Endometrial microvascular endothelial cells (primary cell): ENCODE measurements around the gene FAM181B. TPM values are rescaled to one million over a fixed set of nuclear protein-coding genes. Genes with fewer than 3 reads are reported as not detected.

Experiments
- in situ Hi-C: cut with HindIII; loops from 2 replicates; pipeline ENCODE4 v1.10.0; 2017; ENCODE audit warnings: low sequenced_read_pairs, low pct_unique_long_range_greater_than_20kb; ENCODE audit errors: inconsistent ontology term
- total RNA-seq: library from RNA; depleted of rRNA; stranded (reverse); fragments of >200 nt; gene quantifications from one replicate; pipeline ENCODE4 v1.2.3, GENCODE V29; 2015; ENCODE audit errors: inconsistent ontology term

FAM181B gene, protein sequence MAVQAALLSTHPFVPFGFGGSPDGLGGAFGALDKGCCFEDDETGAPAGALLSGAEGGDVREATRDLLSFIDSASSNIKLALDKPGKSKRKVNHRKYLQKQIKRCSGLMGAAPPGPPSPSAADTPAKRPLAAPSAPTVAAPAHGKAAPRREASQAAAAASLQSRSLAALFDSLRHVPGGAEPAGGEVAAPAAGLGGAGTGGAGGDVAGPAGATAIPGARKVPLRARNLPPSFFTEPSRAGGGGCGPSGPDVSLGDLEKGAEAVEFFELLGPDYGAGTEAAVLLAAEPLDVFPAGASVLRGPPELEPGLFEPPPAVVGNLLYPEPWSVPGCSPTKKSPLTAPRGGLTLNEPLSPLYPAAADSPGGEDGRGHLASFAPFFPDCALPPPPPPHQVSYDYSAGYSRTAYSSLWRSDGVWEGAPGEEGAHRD
- total RNA-seq = not detected

GRCh38 chr11:82733444-82734119 lies at the start of gene FAM181B:
Gene FAM181B, minus strand, starts transcription at chr11:82733864. Its CDS starts 135 bp downstream, at chr11:82733729.
- in situ Hi-C loops = no loop called here

DNA sequence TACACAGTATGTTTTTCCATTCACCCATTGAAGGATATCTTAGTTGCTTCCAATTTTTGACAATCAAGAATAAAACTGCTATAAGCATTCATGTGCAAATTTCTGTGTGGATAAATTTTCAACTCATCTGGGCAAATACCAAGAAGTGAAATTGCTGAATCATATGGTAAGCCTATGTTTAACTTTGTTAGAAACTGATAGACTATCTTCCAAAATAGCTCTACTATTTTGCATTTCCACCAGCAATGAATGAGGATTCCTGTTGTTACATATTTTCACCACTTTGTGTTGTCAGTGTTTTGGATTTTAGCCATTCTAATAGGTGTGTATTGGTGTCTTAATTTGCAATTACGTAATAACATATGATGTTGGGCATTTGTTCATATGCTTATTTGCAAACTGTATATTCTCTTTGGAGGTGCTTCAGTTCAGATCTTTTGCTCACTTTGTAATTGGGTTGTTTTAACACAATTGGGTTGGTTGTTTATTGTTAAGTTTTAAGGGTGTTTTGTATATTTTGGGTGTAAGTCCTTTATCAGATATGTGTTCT lies 49.2 kb upstream of the FAM181B start:
- in situ Hi-C loops = no loop called here

DNA sequence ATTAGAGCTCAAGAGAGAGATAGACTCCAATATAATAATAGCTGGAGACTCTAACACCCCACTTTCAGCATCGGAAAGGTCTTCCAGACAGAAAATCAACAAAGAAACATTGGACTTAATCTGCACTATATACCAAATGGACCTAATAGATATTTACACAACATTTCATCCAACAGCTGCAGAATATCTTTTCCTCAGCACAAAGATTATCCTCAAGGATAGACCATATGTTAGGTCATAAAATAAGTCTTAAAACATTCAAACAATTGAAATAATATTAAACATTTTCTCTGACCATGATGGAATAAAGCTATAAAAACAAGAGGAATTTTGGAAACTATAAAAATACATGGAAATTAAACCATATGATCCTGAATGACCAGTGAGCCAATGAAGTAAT lies 45.1 kb upstream of the FAM181B start:
- in situ Hi-C loops = no loop called here

- in situ Hi-C loops = no loop called here
These were observed 42.7 kb upstream of the FAM181B start for GRCh38 chr11:82776377-82776776.

DNA sequence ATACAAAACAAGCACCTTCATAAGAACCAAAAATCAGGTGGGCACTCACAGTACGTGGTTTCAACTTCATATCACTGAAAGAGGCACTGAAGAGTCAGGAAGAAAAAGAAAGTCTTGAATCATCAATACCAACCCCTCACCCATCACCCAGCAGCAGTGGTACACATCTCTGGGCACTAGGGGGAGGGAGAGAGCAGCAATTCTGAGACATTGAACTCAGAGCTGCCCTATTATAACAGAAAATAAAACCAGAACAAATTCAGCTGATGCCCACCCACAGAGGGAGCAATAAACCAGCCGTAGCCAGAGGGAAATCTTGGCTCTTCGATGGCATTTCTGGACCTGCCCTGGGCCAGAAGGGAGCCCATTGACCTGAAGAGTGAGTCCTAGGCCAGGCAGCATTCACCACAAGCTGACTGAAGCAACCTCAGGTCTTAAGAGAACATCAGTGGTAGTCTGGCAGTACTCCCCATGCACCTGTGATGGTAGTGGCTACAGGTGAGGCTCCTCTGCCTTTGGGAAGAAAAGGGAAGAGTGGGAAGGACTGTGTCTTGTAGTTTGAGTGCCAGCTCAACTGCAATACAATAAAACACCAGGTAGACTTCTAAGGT lies 42.2 kb upstream of the FAM181B start:
- in situ Hi-C loops = no loop called here

GRCh38 chr11:82775218-82775617 lies 41.6 kb upstream of the FAM181B start:
- in situ Hi-C loops = no loop called here

DNA sequence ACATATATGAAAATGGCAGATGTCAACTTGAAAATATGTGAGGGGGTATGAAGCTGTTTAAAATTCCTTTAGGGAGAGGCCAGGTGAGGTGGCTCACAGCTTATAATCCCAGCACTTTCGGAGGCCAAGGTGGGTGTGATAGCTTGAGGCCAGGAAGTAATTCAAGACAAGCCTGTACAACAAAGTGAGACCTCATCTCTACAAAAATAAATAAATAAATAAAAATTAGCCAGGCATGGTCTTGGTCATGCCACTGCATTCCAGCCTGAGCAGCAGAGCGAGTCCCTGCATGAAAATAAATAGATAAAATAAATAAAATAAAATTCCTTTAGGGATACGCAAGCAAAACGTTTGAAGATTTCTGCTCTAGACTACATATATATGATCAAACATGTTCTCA lies 38.1 kb upstream of the FAM181B start:
- in situ Hi-C loops = no loop called here

GRCh38 chr11:82767123-82767522 lies 33.5 kb upstream of the FAM181B start:
- in situ Hi-C loops = no loop called here

DNA sequence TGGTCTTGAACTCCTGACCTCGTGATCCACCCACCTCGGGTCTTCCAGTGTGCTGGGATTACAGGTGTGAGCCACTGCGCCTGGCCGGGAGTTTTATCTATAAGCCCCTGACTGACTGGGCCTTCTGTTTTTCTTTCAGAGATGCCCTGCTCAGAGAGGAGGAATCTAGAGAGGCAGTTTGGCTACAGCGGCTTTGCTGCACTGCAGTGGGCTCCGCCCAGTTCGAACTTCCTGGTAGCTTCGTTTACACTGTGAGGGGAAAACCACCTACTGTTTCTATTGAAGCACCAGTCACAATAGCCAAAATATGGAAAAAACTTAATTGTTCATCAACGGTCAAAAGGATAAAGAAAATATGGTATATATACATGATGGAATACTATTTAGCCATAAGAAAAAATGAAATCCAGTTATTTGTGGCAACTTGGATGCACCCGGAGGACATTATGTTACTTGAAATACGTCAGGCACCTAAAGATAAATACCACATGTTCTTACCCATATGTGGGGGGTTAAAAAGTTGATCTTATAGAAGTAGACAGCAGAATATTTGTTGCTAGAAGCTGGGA lies 31.9 kb upstream of the FAM181B start:
- in situ Hi-C loops = no loop called here

DNA sequence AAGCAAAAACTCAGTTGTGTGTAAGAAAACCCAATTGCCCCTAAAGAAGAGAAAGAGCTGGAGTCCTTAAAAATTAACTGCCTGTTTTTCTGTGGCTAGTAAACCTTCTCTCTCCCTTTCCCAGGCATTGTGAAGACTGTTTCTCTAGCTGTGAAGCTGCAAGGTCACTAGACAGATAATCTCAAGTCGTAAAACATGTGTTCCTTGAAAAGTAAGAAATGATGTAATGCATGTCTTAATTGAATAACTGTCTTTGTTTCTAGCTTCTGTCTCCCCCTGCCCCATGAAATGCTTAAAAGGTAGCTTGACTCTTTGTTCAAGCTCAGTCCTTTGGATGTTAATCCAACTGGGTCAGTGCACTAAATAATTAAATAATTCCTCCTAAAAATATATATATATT lies 29.5 kb upstream of the FAM181B start:
- in situ Hi-C loops = no loop called here

- in situ Hi-C loops = no loop called here
These were observed 26.0 kb upstream of the FAM181B start for GRCh38 chr11:82759649-82760048.

- in situ Hi-C loops = no loop called here
These were observed 24.1 kb upstream of the FAM181B start for GRCh38 chr11:82757660-82758357.

DNA sequence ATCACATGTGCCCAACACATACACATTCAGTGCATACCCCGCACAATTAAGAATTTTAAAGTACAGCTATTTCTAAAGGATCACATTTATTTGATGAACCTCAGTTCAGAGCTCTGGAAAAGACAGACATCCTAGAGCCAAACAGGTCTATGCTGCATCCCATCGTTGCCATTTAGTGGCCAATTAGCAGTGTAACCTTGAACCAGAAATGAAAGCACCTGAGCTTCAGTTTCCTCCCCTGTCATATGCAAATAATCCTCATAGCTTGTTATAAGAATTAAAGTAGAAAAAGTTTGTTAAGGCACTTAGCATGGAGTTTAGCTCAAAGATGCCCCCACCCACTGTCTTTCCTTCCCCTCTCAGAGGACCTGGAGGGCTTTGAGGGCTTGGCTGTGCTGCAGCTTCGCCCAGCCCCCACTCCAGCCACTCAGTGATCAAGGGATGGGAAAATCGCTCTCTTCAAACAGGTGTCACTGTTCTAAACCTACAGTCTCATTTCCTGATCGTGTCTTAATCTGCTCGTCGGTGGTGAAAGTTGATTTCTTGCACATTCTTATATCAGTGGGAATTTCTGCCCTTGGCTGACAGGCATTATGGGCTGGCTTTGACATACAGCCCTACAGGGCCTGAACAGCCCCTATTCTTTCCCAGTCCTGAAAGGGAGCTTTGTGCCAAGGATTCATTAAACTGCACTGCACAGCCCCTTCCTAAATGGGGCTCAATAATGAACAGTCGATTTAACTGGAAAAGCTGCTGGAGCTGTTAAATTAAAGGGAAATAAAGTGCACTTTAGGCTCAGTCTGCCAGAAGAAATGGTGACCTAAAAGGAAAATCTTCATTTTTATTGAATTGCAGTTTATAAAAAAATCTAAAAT lies 23.3 kb upstream of the FAM181B start:
- in situ Hi-C loops = no loop called here

GRCh38 chr11:82754410-82754809 lies 20.7 kb upstream of the FAM181B start:
- in situ Hi-C loops = no loop called here

- in situ Hi-C loops = no loop called here
These were observed 20.3 kb upstream of the FAM181B start for GRCh38 chr11:82753921-82754320.

- in situ Hi-C loops = no loop called here
These were observed 19.1 kb upstream of the FAM181B start for GRCh38 chr11:82752801-82753200.

DNA sequence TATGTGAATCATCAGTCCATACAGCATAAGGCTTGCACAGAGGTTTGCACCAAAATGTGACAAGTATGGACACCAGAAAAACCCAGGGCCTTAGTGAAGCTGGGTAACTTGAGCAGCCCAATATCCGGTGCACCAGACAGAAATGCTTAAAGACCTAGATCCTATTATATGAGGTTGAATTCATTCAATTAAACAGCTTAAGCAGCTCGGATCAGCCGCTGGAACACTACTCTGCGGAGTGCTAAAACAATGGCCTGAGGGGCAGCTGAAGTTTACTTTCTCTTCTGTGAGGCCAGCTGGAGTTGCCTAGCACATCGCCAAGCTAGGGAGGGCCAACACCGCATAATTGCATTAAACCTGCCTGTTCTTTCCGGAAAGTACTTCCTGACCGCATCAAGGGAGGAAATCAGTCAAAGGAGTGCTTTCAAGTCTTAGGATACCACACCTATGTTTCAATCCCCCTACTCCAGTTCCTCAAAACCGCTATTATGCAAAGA lies 17.0 kb upstream of the FAM181B start:
- in situ Hi-C loops = no loop called here

DNA sequence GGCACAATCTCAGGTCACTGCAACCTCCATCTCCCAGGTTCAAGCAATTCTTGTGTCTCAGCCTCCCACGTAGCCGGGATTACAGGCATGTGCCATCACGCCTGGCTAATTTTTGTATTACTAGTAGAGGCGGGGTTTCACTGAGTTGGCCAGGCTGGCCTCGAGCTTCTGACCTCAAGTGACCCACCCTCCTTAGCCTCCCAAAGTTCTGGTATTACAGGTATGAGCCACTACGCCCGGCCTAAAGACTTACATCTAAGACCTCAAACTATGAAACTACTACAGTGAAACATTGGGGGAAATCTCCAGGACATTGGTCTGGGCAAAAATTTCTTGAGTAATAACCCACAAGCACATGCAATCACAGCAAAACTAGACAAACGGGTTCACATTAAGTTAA lies 13.8 kb upstream of the FAM181B start:
- in situ Hi-C loops = no loop called here
